ENCODE data around the gene C9orf43. TPM values are rescaled to one million over a fixed set of nuclear protein-coding genes. Genes with fewer than 3 reads are reported as not detected.

C9orf43 gene
- total and polyA plus RNA-seq, 12 donors, result 0.65 to 5.1 (median 1.8) TPM

DNA sequence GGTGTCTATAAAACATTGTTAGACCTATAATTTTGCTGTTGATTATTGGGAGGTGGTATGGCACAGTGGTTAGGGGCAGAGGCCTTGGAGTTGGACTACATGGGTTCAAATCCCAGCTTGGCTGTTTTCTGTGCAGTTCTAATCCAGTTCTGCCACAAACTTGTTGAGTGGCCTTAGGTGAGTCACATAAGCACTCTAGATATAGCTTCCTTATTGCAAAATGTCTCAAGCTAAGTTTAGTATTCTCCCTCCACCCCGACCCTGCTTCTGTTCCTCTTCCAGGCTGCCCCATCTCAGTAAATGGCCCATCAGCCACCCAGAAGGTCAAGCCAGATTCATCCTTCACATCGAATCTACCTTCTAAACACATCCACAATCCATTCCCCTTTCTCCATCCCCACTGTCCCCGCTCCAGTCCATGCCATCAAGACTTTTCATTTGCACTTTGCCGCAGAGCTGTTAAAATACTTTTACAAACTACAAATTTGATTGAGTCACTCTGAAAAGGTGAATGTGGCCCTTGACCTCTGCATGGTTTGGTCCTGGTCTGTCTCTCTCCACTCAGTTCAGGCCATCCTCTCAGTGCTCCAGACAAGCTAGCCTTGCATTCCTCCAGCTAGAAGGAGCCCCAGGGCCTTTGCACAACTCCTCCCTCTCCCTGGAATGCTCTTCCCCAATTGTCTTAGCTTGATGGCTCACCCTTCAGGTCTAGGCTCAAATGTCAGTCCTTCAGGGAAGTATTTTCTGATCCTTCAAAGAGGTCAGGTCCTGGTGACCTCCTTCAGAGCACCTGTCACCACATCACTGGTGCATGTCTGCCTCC, 23.8 kb upstream of the C9orf43 start:
- H3K36me3 ChIP-seq (replicated peaks in 1 of 2), result peaks cover 0 to 53% of the 10 kb centered on the region in 2 donors

GRCh38 chr9:113387560-113388230, 22.9 kb upstream of the C9orf43 start:
- 84 to 90% (median 87%) methylated on average over 9 of the region's 9 CpGs for WGBS, 4 donors
- no peaks in the 10 kb centered on the region for H3K9me3 ChIP-seq (replicated peaks in 1 of 3)
- H3K4me3 ChIP-seq, result no peak overlapping the region
- DNase-seq, result no peak
- TF ChIP-seq CTCF (IDR thresholded peaks at IDR 0.05) (no peak), POLR2A (IDR thresholded peaks at IDR 0.05) (no peak)
- no peaks in the 10 kb centered on the region for H3K27me3 ChIP-seq
- peaks cover 4 to 6% of the 10 kb centered on the region in 2 donors for H3K4me1 ChIP-seq (replicated peaks in 1 of 2)
- peak overlapping the region in 2 of 5 donors; percentile 73 to 75 for H3K27ac ChIP-seq
- H3K36me3 ChIP-seq (replicated peaks in 1 of 2), result peaks cover 0 to 62% of the 10 kb centered on the region in 2 donors
- intact Hi-C loops (cut with DNase I), result no loop called here

More for the DNA sequence above, 23.8 kb upstream of the C9orf43 start:
- H3K9me3 ChIP-seq (replicated peaks in 1 of 3), result no peaks in the 10 kb centered on the region
- intact Hi-C loops (cut with DNase I), result no loop called here
- no peak overlapping the region for H3K4me3 ChIP-seq
- H3K4me1 ChIP-seq (replicated peaks in 1 of 2), result peaks cover 4 to 6% of the 10 kb centered on the region in 2 donors
- no peak for DNase-seq
- TF ChIP-seq POLR2A (IDR thresholded peaks at IDR 0.05) (no peak), CTCF (IDR thresholded peaks at IDR 0.05) (no peak)
- H3K27ac ChIP-seq, result peak overlapping the region in 2 of 5 donors; percentile 2 to 73
- H3K27me3 ChIP-seq, result no peaks in the 10 kb centered on the region
- 73 to 91% (median 84%) methylated on average over 4 of the region's 4 CpGs for WGBS, 4 donors

GRCh38 chr9:113388833-113389232, 21.7 kb upstream of the C9orf43 start:
- Histone ChIP-seq H3K27ac (peak overlapping the region in 3 of 5 donors; percentile 51 to 75 (median 73)), H3K4me3 (no peak overlapping the region), H3K36me3 (replicated peaks in 1 of 2) (peaks cover 0 to 66% of the 10 kb centered on the region in 2 donors), H3K4me1 (replicated peaks in 1 of 2) (peaks cover 4 to 6% of the 10 kb centered on the region in 2 donors), H3K27me3 (no peaks in the 10 kb centered on the region), H3K9me3 (replicated peaks in 1 of 3) (no peaks in the 10 kb centered on the region)
- DNase-seq, result peak; percentile 62 to 88 (median 83)
- 38 to 81% (median 52%) methylated on average over 7 to 13 of the region's 13 CpGs for WGBS, 4 donors
- intact Hi-C loops (cut with DNase I), result no loop called here
- TF ChIP-seq POLR2A (IDR thresholded peaks at IDR 0.05), result no peak
- no peak for TF ChIP-seq CTCF (IDR thresholded peaks at IDR 0.05)

GRCh38 chr9:113389451-113389850, 21.1 kb upstream of the C9orf43 start:
- intact Hi-C loops (cut with DNase I), result no loop called here
- Histone ChIP-seq H3K4me3 (no peak overlapping the region), H3K9me3 (replicated peaks in 1 of 3) (no peaks in the 10 kb centered on the region), H3K36me3 (replicated peaks in 1 of 2) (peaks cover 0 to 66% of the 10 kb centered on the region in 2 donors), H3K27me3 (no peaks in the 10 kb centered on the region), H3K27ac (peak overlapping the region in 2 of 5 donors; percentile 73 to 75), H3K4me1 (replicated peaks in 1 of 2) (peaks cover 4 to 6% of the 10 kb centered on the region in 2 donors)
- TF ChIP-seq CTCF (IDR thresholded peaks at IDR 0.05), result no peak
- TF ChIP-seq POLR2A (IDR thresholded peaks at IDR 0.05), result no peak
- WGBS, 4 donors, result 73 to 90% (median 86%) methylated on average over 6 to 11 of the region's 11 CpGs
- no peak for DNase-seq
